OCI-LY3 (cell line): ENCODE measurements around the gene ARHGEF2.

Source experiments
- H2AFZ ChIP-seq: fragments of 200-600, 300-600 bp; shearing (Covaris generic); 2 replicates; pipeline ENCODE4 v1.6.0; 2014; ENCODE audit warnings: antibody characterized with exemption, low read depth, low read length
- H3K27ac ChIP-seq: fragments of 200-600, 300-600 bp; sonication (generic); 2 replicates; pipeline ENCODE4 v1.5.1; 2014; ENCODE audit warnings: mild to moderate bottlenecking, low read length, moderate library complexity, mixed read lengths
- H3K27me3 ChIP-seq: fragments of 200-600, 300-600 bp; sonication (generic); 2 replicates; pipeline ENCODE4 v1.6.1; 2014; ENCODE audit warnings: low read depth, low read length, mixed read lengths
- H3K36me3 ChIP-seq: fragments of 200-600, 300-600 bp; sonication (generic); replicated peaks from 2 replicates; pipeline ENCODE3; 2014; ENCODE audit warnings: low read depth, low read length, mixed read lengths
- H3K4me1 ChIP-seq: fragments of 300-600, 200-600 bp; sonication (generic); 2 replicates; pipeline ENCODE4 v1.6.1; 2014; ENCODE audit warnings: low read length, mixed read lengths
- H3K4me2 ChIP-seq: fragments of 200-600, 300-600 bp; sonication (generic); 2 replicates; pipeline ENCODE4 v1.6.1; 2014; ENCODE audit warnings: low read length, mixed read lengths
- H3K4me3 ChIP-seq: fragments of 300-600, 200-600 bp; sonication (generic); 2 replicates; pipeline ENCODE4 v1.5.1; 2014; ENCODE audit warnings: antibody characterized with exemption, mild to moderate bottlenecking, low read length, moderate library complexity
- H3K79me2 ChIP-seq: fragments of 300-600, 200-600 bp; shearing (Covaris generic); 2 replicates; pipeline ENCODE4 v1.6.1; 2014; ENCODE audit warnings: mild to moderate bottlenecking, low read length, mixed read lengths
- H3K9ac ChIP-seq: fragments of 300-600, 200-600 bp; shearing (Covaris generic); 2 replicates; pipeline ENCODE4 v1.6.0; 2014; ENCODE audit warnings: mild to moderate bottlenecking, low read length, moderate library complexity
- H3K9me3 ChIP-seq: fragments of 200-600, 300-600 bp; shearing (Covaris generic); 2 replicates; pipeline ENCODE4 v1.6.1; 2014; ENCODE audit warnings: low read length, mixed read lengths; ENCODE audit not compliant: insufficient read depth
- H4K20me1 ChIP-seq: fragments of 200-600, 300-600 bp; sonication (generic); 2 replicates; pipeline ENCODE4 v1.6.1; 2016; ENCODE audit warnings: low read length, mixed read lengths; ENCODE audit not compliant: insufficient read depth
- CTCF ChIP-seq: fragments of 200-600, 300-600 bp; sonication (generic); IDR thresholded peaks from 2 replicates; pipeline ENCODE4 v1.5.1; 2014; ENCODE audit warnings: antibody characterized with exemption, low read length, low read depth
- EZH2phosphoT487 ChIP-seq: fragments of 200-600 bp; shearing (Covaris generic); IDR thresholded peaks from 2 replicates; pipeline ENCODE4 v1.6.1; 2018; ENCODE audit warnings: antibody characterized with exemption, mixed run types, low read depth

Gene ARHGEF2

GRCh38 chr1:155913969-155914757 is 64.2 kb downstream of the ARHGEF2 start:
- TF ChIP-seq EZH2phosphoT487: no peak
- TF ChIP-seq CTCF: no peak
- Histone ChIP-seq H3K79me2 (peaks cover 15% of the 10 kb centered on the region), H4K20me1 (no peaks in the 10 kb centered on the region; the same call in 1 of the 2 replicates), H3K36me3 (peaks cover 64% of the 10 kb centered on the region), H3K9ac (no peak overlapping the region), H3K4me2 (no peak overlapping the region), H3K4me1 (peaks cover 27% of the 10 kb centered on the region), H3K27ac (no peak overlapping the region), H3K9me3 (no peaks in the 10 kb centered on the region), H3K4me3 (no peak overlapping the region), H3K27me3 (no peaks in the 10 kb centered on the region), H2AFZ (no peak overlapping the region)

- H2AFZ ChIP-seq: no peak overlapping the region
- no peaks in the 10 kb centered on the region for H3K9me3 ChIP-seq
- H3K4me3 ChIP-seq: peak overlapping the region; percentile 81
- H3K36me3 ChIP-seq: peaks cover 49% of the 10 kb centered on the region
- peak overlapping the region; percentile 75 for H3K4me2 ChIP-seq
- peak overlapping the region; percentile 65; the same call in 1 of the 2 replicates for H3K9ac ChIP-seq
- peaks cover 7% of the 10 kb centered on the region for H3K79me2 ChIP-seq
- TF ChIP-seq EZH2phosphoT487: no peak
- no peak for TF ChIP-seq CTCF
- no peaks in the 10 kb centered on the region for H4K20me1 ChIP-seq
- H3K27ac ChIP-seq: peak overlapping the region; percentile 79
- H3K4me1 ChIP-seq: peaks cover 27% of the 10 kb centered on the region
- H3K27me3 ChIP-seq: no peaks in the 10 kb centered on the region
Measured at GRCh38 chr1:155912056-155912536, 66.3 kb downstream of the ARHGEF2 start.

GRCh38 chr1:155911156-155912055 is 66.9 kb downstream of the ARHGEF2 start, which contains the start of gene RIT1:
TSS of gene RIT1 (minus strand) at chr1:155911349. CDS start at chr1:155910761, 588 bp downstream.
- no peak for TF ChIP-seq EZH2phosphoT487
- no peak for TF ChIP-seq CTCF
- no peak within 1 kb of the TSS for H2AFZ ChIP-seq
- peak within 1 kb of the TSS; percentile 79 for H3K27ac ChIP-seq
- H3K4me3 ChIP-seq: peak within 1 kb of the TSS; percentile 81
- H3K36me3 ChIP-seq: peaks cover 42% of the 10 kb centered on the region
- H3K4me2 ChIP-seq: peak within 1 kb of the TSS; percentile 75
- H3K4me1 ChIP-seq: peaks cover 27% of the 10 kb centered on the region
- no peaks in the 10 kb centered on the region for H3K9me3 ChIP-seq
- peak within 1 kb of the TSS; percentile 65 for H3K9ac ChIP-seq
- H4K20me1 ChIP-seq: no peaks in the 10 kb centered on the region
- no peaks in the 10 kb centered on the region for H3K27me3 ChIP-seq
- peaks cover 7% of the 10 kb centered on the region for H3K79me2 ChIP-seq
